Stimulated activated CD8-positive, alpha-beta memory T cell treated with anti-CD3 and anti-CD28 coated beads, Interleukin-7, amount 100 ng/mL, for 48 hours (primary cell): ENCODE results near the gene FYB1.
A peak's percentile ranks its signal among the peaks of the same experiment; 100 is the strongest.
"Not testable (repeated sequence)": the region's sequence is repeated elsewhere in the genome, so short reads cannot be mapped to it uniquely, and the experiment has no call there.

Source experiments
- DNase-seq, 2 donors: peaks; one replicate each; pipeline ENCODE4 v3.0.0-alpha.2; 2020; ENCODE audit warnings: low read depth in 1 of 2; ENCODE audit errors: extremely low read depth in 1 of 2

FYB1 gene

DNA sequence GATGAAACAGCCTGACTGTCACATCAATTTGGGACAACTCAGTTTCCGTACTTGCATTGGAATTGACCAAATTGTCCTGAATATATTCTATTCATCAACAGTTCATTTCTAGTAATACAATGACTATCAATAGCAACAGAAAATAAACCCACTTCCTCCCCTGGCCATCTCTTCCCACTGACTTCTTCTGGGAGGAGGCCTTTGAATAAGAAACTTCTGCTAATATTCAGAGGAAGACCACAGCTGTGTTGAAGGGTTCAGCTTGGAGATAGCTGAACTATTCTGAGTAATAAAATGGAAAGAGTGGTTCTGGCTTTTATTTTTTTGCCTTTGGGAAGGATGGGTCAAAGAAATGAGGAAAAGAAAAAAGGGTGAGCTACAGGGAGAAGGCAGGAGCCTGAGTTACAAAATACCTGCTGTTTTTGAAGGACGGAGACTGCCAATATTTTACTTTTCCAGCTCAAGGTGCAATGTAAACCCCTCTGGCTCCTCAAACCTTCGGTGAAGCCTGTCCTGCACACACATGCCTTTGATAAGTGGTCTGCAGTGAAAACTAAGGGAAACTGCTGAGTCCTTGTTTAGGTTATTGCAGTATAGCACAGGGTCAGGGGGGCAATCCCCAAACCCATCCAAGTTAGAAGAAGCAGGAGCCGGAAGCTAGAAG is 29.9 kb downstream of the FYB1 start:
- DNase-seq, result no peak

DNA sequence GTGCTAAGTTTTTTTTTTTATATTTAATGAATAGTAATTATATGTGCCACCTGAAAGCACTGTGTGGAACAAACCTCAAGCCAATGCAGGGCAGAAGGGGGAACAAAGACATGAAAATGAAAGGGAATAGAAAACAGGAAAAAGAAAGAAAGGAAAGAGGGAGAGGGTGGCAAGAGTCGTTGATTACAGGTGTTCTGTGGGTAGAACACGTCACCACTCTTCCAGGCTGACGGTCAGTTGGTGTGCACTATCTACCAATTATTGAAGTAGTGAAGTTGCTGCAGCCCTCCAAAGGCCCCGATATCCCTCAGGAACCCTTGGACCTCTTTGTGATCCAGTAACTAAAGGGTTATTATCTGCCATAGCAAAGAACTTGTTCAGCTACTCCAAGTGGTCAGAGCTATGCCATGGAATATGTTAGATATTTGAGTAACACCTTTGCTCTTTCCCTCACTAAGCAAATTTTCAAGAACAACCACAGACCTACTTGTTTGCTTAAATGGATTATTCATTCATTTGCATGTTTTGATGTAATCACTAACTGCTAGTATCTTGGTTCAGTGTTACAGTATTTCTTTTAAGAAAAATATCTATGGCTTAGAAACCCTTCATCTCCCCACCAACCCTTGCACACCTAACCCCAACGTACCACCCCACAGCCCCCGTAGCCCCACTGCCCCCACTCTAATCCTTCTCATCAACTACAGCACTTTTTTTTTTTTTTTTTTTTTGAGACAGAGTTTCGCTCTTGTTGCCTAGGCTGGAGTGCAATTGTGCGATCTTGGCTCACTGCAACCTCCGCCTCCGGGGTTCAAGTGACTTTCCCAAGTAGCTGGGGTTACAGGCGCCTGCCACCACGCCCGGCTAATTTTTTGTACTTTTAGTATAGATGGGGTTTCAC is 31.3 kb downstream of the FYB1 start:
- DNase-seq, result no peak

DNA sequence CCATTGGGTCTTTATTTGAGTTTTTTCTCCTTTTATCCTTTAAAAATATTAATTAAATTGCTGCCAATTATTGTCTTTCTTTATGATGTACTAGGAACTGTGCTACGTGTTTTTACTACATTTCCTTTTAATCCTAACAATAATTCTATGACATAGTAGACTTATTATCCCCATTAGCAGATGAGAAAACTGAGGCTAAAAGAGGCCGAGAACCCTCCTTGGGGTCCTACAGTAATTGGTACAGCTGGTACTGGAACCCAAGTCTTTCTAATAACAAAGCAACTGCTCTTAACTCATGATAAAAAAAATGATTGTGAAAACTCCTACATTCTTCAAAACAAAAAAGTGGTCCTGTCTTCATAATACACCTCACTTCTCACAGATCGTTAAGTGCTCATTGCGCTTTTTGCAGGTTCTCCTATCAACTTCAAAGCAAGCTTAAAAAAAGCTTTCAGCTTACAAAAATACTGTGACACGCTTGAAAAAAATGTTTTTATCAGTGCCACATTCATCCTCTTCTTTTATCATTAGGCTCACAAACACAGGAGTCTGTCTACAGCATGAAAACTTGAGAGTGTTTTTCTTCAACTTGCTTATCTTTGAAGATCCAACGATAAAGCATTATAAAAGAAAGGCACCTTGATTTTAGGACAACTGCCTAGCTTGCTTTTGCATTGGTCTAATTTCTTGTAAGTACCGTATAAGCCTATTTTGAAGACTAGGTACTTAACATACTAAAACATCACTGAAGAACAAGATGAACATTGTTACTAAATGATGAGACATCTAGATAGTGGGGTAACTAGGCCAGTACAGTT is 32.4 kb downstream of the FYB1 start:
- no peak for DNase-seq

DNA sequence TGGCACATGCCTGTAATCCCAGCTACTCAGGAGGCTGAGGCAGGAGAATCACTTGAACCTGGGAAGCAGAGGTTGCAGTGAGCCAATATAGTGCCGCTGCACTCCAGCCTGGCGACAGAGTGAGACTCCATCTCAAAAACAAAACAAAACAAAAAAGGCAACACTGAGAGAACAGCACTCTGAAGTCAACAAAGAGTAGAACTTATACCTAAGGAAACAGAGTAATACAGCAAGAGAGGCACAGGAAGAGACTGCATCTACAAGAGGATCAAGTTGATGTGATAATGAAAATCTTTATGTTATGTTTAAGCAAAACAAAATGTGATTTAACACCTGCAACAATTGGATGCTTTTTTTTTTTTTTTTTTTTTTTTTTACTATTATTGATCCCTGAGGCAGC is 33.1 kb downstream of the FYB1 start:
- DNase-seq, result no peak

DNA sequence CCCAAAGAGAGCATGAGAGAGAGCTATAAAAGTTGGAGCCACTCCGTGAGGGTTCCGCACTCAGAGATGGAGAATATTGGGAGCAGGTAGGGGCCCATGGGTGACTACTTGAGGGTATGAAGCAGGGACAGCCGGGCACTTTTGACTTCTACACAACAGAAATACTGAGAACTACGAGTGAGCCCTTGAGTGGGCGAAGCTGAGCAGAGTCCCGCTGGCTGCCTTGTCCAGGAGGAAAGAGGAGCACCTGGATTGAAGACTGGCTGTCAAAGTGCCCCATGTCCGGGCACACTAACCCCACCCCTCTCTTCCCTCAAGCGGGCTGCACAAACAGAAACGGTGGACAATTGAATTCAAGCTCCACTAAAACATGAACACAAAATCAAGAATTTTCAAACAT is 33.6 kb downstream of the FYB1 start:
- DNase-seq, result no peak

DNA sequence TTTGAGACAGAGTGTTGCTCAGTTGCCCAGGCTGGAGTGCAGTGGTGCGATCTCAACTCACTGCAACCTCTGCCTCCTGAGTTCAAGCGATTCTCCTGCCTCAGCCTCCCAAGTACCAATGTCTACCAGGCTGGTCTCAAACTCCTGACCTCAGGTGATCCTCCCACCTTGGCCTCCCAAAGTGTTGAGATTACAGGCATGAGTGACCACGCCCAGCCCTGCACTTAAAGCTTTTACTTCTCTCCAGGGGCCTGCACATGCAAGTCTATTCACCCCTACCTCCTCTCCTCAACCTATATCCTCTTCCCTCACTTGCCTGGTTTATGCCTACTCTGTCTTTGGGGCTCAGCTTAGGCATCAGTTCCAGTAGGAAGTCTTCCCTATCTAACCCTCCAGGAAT is 39.8 kb downstream of the FYB1 start:
- not testable (repeated sequence) for DNase-seq

DNA sequence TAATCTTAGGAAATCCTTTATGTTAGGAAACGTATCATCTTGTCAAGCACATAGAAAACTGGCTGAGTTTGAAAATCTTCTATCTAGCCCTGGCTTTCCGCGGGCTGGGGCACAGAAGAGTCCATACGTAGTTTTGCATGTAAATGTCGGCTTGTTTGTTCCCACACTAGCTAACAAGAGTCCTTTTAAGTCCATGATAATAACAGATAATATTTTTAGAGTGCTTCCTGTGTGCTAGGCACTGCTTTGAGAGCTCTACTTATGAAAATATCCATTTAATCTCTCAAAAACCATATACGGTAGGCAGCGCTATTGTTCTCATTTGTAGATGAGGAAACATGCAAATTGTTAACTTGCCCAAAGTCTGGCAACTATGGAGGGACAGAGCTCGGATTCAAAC is 40.5 kb downstream of the FYB1 start:
- DNase-seq, result no peak

DNA sequence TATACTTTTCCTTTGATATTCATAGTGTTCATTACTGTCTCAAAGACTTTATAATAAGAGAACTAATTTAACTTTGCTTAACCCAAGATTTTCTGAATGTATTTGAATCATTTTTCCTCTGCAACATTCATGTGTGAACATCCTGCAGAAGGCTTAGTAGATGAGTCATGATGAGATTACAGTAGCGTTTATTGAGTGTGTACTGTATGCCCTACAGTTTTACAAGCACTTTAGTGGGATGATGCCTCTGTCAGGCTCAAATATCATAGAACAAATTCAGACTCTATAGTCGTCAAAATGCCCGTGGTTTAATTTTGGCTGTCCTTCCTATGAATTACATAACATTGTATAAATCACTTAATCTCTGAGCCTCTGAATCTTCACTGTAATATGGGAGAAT is 41.2 kb downstream of the FYB1 start:
- no peak for DNase-seq

DNA sequence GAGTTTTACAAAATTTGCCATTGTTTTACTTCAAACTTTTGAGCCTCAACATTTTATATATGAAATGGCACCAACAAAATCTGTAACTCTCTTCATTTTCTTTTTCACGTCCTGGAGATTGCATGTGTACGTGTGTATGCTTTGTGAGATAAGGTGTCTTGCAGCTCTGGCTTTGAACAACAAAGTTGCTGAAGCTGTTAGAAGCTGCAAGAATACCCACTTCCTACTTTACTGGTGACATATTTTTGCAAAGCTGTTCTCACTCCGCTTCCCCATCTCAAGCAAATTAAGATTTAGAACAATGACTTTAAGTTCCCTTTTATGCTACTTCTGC is 41.8 kb downstream of the FYB1 start:
- no peak for DNase-seq

DNA sequence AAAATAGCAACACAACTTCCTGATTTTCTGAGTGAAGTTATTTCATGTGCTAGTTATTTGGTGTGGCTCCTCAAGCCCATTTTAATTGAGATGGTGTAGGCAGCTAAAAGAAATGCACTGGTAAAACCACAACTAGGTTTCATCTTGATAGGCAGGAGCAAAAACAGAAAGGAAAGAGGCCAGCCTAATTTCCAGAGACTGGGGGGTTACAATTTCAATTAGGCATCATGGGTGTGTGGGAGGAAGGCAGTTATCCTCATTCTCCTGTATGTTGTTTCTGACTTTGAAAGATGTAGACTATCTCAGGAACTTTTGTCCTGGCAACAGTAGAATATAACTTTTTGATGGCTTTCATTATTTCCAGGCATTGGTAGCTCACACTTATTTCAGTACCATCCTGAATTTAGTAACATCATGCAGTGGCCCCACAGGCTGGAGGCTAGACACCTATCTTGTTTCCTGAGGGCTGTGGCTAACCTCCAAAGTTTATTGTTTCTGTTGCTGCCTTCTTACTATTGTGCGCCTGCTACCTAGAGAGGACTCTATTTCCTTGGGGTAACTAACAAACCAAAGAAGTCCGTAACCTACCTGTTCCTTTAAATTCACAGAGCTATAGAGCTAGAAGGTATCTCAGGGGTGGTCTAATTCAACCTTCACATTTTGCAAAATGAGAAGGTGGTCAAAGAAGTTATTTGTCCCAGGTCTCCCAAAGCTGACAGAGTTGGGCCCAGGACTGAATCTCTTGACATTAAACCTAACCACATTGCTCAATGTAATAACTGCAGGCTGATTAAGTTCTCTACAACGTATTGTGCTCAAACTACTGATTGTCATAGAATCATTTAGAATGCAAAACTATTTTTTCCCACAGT is 42.4 kb downstream of the FYB1 start:
- peak in 1 of 2 donors; percentile 59 for DNase-seq

DNA sequence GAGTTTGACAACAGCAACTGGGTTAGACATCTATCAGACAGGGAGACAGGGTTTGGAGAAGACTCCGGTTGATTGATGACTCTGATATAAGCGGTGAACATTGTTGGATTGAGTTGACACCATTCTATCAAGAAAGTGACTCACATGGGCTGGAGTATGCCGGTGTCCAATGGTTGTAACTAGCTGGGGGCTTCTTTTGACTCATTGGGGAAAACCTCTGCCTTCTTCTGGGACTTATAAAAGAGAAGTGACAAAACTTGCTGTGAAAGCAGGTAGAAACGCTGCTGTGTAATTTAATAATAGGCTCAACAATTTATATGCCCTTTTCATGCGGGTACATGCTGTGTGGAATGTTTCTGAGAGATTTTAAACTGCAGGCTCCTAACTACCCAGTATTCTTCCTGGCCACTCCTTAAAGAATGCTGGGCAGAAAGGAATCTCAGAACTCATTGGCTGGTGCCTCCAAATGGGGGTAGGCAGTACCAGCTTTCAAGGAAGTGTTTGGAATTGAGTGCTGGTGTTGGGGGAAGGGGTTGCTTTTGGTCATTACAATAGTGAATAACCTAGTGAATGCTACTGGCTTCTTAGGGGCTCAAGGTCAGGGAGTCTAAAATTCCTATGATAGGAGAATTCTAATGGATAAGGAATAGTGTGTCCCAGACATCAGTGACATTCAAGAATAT is 43.9 kb downstream of the FYB1 start:
- DNase-seq, result peak in 1 of 2 donors; percentile 58

DNA sequence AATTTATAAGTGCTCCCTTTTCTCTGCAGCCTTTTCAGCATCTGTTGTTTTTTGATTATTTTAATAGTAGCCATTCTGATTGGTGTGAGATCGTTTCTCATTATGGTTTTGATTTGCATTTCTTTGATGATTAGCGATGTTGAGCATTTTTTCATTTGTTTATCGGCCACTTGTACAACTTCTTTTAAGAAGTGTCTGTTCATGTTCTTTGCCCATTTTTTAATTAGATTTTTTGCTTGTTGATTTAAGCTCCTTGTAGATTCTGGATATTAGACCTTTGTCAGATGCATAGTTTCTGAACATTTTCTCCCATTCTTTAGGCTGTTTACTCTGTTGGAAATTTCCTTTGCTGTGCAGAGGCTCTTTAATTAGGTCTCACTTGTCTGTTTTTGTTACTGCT is 46.3 kb downstream of the FYB1 start:
- no peak for DNase-seq

DNA sequence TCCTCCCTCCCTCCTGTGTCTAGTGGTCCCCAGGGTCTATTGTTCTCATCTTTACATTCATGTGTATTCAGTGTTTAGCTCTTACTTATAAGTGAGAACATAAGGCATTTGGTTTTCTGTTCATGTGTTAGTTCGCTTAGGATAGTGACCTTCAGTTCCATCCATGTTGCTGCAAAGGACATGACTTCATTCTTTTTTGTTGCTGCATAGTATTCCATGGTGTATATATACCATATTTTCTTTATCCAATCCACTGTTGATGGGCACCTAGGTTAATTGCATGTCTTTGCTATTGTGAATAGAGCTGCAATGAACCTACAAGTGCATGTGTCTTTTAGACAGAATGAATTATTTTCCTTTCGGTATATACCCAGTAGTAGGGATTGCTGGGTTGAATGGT is 46.8 kb downstream of the FYB1 start:
- no peak for DNase-seq

DNA sequence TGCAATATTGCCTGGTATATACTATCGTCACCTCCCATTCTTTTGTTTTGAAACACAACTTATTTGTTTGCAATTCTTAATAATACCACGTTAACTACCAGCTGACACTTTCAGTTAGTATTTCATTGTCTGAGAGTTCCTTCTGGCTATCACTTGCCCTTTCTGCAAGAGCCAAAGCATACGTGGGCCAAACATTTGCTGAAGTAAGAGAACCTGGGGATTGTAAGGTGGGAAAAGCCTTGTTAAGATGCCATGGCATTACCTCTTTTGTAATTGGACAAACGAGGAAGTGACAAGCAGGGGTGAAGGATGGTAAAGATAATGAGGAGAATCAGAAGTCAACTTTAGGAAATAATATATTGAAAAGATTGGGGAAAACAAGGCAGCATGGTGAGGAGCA is 47.7 kb downstream of the FYB1 start:
- no peak for DNase-seq

DNA sequence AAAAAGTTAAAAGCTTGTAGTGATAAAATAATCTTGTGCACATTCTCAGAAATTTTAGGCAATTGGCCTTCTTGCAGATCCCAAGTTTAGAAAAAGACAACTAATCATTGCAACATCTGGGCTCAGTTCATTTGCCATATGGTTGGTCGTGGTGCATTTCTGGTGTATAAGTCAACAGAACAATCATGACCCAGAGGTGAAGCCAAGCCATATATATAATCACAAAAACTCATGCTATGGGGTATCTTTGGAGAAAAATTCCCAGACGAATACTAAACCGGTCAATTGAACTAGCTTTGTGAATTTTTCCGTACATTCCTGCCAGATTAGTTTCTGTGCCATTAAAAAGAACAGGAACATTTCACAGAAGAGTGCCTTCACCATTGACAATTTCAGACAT is 50.3 kb downstream of the FYB1 start:
- no peak for DNase-seq

DNA sequence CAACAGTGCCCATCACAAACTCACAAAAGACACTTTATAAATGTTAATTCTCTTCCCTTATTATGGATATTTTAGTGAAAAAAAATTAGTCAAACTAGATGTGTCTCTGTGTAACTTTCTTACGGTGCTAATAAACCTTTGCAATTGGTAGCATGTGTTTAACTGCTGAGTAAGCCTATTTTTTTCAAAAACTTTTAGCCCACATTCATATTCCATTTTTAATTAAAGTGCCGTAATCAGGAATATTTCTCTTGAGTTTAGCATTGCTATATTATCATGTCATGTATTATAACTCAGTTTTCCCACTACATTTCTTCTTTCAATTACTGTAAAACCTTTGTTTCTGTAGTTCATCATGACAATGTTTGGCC is 51.4 kb downstream of the FYB1 start:
- no peak for DNase-seq

DNA sequence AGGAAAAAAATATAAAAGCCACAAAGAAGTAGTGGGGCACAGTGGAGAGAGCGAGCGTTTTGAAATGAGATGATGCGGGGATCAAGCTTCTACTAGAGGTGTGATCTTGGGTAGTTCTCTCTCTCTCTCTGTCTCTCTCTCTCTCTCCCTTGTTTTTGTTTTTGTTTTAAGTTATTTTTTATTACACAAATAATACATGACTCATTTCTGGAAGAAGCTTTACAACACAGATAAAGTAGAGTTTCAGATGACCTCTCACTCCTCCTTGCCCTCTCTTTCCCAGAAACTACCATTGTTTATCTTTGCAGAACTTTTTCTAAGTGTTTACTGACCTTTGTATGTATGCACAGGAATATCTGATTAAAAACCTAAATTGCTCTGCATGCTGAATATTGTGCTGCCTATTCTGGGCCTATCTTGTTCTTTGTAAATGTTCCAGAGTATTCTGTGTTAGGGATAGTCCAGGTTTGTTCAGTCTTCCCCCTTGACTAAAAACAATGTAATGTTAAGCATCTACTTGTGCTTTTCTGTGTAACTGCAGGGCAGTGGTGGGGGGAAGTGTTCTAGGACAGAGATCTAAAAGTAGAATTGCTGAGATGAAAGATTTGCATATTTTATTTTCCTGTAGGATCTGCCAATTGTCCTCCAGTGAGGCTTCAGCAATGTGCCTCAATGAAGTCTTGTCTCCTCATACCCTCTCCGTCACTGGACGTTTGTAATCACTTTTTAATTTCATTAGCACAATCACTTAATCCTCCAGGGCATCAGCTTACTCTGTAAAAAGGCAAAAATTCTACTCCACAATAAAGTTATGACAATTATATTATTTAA is 52.0 kb downstream of the FYB1 start:
- no peak for DNase-seq

DNA sequence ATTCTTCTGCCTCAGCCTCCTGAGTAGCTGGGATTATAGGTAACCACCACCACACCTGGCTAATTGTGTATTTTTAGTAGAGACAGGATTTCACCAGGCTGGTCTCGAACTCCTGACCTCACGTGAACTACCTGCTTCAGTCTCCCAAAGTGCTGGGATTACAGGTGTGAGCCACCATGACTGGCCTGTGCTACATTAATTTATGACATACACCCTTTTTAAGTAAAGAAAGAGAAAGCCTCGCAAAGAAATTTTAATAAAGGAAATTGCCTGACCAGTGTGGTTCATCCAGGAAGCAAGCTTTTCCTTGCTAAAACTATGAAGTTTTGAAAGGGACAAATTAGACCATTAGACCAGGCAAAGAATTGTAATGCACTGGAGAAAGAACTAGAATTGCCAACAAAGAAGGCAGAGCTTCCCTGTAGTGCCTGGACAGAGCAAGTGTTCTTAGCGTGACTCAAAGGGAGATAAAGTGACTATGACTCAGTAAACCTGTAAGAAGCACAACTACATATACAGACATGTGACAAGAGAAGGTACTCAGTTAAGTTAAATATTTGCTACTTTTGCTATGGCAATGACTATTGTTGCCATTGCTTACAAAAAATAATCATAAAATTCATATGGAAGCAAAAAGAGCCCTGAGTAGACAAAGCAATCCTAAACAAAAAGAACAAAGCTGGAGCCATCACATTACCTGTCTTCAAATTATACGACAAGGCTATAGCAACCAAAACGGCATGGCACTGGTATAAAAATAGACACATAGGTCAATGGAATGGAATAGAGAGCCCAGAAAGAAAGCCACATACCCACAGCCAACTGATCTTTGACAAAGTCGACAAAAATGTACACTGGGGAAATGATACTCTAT is 54.6 kb downstream of the FYB1 start:
- no peak for DNase-seq
